HL-60 (cell line): ENCODE results near the gene KRT6A.

Experiments used
- CTCF ChIP-seq: IDR thresholded peaks from one replicate; pipeline ENCODE4 v1.5.1; 2011; ENCODE audit warnings: low read length, control low read depth, inconsistent platforms; ENCODE audit not compliant: insufficient read depth
- POLR2AphosphoS5 ChIP-seq: IDR thresholded peaks from 2 replicates; pipeline ENCODE4 v1.6.1; 2012; ENCODE audit warnings: low read depth

GRCh38 chr12:52526511-52526951, 33.5 kb upstream of the KRT6A start:
- TF ChIP-seq CTCF (no peak), POLR2AphosphoS5 (no peak)
